Breast epithelium (tissue), 4 donors: ENCODE data around the gene BST1. TPM values are rescaled to one million over a fixed set of nuclear protein-coding genes. Genes with fewer than 3 reads are reported as not detected.

ENCODE experiments used
- DNase-seq, 2 donors: peaks; one replicate each; pipeline ENCODE4 v3.0.0-alpha.2; 2019; ENCODE audit warnings: low spot score in 2 of 2
- H3K27ac ChIP-seq, 2 donors: fragments of 200-600 bp; sonication (generic) in 1 of 2; one replicate each; pipeline ENCODE4 v1.5.1; 2016 to 2019; ENCODE audit warnings: mild to moderate bottlenecking in 1 of 2
- H3K27me3 ChIP-seq, 2 donors: fragments of 200-600 bp; sonication (generic) in 1 of 2; one replicate each; pipeline versions ENCODE4 v1.5.1 to v1.6.0; 2017 to 2019; ENCODE audit warnings: control low read depth in 1 of 2, mild to moderate bottlenecking in 1 of 2
- H3K36me3 ChIP-seq: fragments of 200-600 bp; one replicate; pipeline ENCODE4 v1.5.1; 2019
- H3K4me1 ChIP-seq, 2 donors: fragments of 200-600 bp; sonication (generic); one replicate each; pipeline ENCODE4 v1.5.1; 2016 to 2019; ENCODE audit warnings: control low read depth in 1 of 2
- H3K4me3 ChIP-seq, 3 donors: fragments of 200-600 bp; sonication (generic); 1 replicate in 2 of 3; 2 replicates in 1 of 3; pipeline ENCODE4 v1.5.1; 2016 to 2019; ENCODE audit warnings: mild to moderate bottlenecking in 3 of 3, moderate library complexity in 2 of 3
- H3K9me3 ChIP-seq, 2 donors: fragments of 200-600 bp; sonication (generic) in 1 of 2; one replicate each; pipeline ENCODE4 v1.5.1; 2016 to 2019; ENCODE audit warnings: control low read depth in 1 of 2
- POLR2A ChIP-seq: fragments of 450-650 bp; IDR thresholded peaks from one replicate; pipeline ENCODE4 v1.6.1; 2016; ENCODE audit warnings: antibody characterized with exemption, mild to moderate bottlenecking, moderate library complexity
- POLR2AphosphoS5 ChIP-seq, 3 donors: sonication (generic); formaldehyde crosslinking; IDR thresholded peaks; one replicate each; pipeline ENCODE4 v1.6.1; 2017; ENCODE audit warnings: antibody characterized with exemption in 3 of 3
- intact Hi-C: fragments of 100-400 bp; cut with DNase I; formaldehyde crosslinking; loops from one replicate; pipeline ENCODE4 v1.15.1; 2023; ENCODE audit warnings: low total_unique reads
- total RNA-seq, 3 donors: library from RNA; depleted of rRNA; stranded (reverse); fragments of >200 nt; gene quantifications; one replicate each; pipeline ENCODE4 v1.1.0, GENCODE V29; 2016
- TF ChIP-seq, protein P1 (sequence below), 3 donors: fragments of 450-650 bp; IDR thresholded peaks; one replicate each; pipeline ENCODE4 v1.5.1; 2016 to 2017; ENCODE audit warnings: antibody characterized with exemption in 3 of 3, mild to moderate bottlenecking in 3 of 3, moderate library complexity in 3 of 3

Gene BST1, protein sequence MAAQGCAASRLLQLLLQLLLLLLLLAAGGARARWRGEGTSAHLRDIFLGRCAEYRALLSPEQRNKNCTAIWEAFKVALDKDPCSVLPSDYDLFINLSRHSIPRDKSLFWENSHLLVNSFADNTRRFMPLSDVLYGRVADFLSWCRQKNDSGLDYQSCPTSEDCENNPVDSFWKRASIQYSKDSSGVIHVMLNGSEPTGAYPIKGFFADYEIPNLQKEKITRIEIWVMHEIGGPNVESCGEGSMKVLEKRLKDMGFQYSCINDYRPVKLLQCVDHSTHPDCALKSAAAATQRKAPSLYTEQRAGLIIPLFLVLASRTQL
- 10 to 100 TPM in 1 of 3 donors, 1 to 10 TPM in 2; 6.4 to 16.6 (median 7.5) TPM for total RNA-seq

DNA sequence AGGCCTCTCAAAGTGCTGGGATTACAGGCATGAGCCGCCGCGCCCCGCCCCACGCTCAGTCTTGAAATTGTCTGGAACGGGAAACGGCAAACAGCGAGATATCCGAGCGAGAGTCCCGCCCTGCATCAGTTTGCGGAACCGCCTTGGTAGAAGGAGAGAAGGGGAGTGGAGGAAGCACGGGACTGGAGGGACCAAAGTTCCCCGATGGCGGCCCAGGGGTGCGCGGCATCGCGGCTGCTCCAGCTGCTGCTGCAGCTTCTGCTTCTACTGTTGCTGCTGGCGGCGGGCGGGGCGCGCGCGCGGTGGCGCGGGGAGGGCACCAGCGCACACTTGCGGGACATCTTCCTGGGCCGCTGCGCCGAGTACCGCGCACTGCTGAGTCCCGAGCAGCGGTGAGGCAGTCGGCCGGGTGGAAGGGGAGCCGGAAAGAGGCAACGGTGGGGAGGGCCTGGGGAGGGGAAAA lies at the start of gene BST1:
Gene BST1, plus strand, starts transcription at position 125 of the 463 bp plus-strand sequence. Its CDS starts 80 bp downstream, at position 205.
- peak within 1 kb of the TSS; percentile 49 to 81 (median 56) for H3K4me3 ChIP-seq
- no peaks in the 10 kb centered on the region for H3K9me3 ChIP-seq
- no peaks in the 10 kb centered on the region for H3K36me3 ChIP-seq
- peak in 1 of 2 donors; percentile 56 for DNase-seq
- TF ChIP-seq POLR2AphosphoS5 (IDR thresholded peaks at IDR 0.05): no peak
- TF ChIP-seq POLR2A: no peak
- TF ChIP-seq, protein P1, sequence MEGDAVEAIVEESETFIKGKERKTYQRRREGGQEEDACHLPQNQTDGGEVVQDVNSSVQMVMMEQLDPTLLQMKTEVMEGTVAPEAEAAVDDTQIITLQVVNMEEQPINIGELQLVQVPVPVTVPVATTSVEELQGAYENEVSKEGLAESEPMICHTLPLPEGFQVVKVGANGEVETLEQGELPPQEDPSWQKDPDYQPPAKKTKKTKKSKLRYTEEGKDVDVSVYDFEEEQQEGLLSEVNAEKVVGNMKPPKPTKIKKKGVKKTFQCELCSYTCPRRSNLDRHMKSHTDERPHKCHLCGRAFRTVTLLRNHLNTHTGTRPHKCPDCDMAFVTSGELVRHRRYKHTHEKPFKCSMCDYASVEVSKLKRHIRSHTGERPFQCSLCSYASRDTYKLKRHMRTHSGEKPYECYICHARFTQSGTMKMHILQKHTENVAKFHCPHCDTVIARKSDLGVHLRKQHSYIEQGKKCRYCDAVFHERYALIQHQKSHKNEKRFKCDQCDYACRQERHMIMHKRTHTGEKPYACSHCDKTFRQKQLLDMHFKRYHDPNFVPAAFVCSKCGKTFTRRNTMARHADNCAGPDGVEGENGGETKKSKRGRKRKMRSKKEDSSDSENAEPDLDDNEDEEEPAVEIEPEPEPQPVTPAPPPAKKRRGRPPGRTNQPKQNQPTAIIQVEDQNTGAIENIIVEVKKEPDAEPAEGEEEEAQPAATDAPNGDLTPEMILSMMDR (IDR thresholded peaks at IDR 0.05): no peak
- intact Hi-C loops: no loop called here
- peak within 1 kb of the TSS in 1 of 2 donors; percentile 72 for H3K27ac ChIP-seq
- no peaks in the 10 kb centered on the region for H3K4me1 ChIP-seq
- no peaks in the 10 kb centered on the region for H3K27me3 ChIP-seq

- peak overlapping the region; percentile 76 to 94 (median 84) for H3K4me3 ChIP-seq
- H3K27me3 ChIP-seq: no peaks in the 10 kb centered on the region
- intact Hi-C loops: no loop called here
- H3K36me3 ChIP-seq: no peaks in the 10 kb centered on the region
- H3K4me1 ChIP-seq: peaks cover 6 to 8% of the 10 kb centered on the region in 2 donors
- H3K9me3 ChIP-seq: no peaks in the 10 kb centered on the region
- no peak for TF ChIP-seq POLR2AphosphoS5 (IDR thresholded peaks at IDR 0.05)
- no peak for TF ChIP-seq POLR2A
- TF ChIP-seq, protein P1 (IDR thresholded peaks at IDR 0.05): no peak
- H3K27ac ChIP-seq: peak overlapping the region; percentile 98 to 100
- no peak for DNase-seq
Measured at GRCh38 chr4:15653420-15653819, 49.4 kb upstream of the BST1 start.

GRCh38 chr4:15653864-15654592 lies 48.8 kb upstream of the BST1 start:
- TF ChIP-seq POLR2A: no peak
- no peak for TF ChIP-seq POLR2AphosphoS5 (IDR thresholded peaks at IDR 0.05)
- TF ChIP-seq, protein P1 (IDR thresholded peaks at IDR 0.05): no peak
- peak overlapping the region; percentile 76 to 94 (median 84) for H3K4me3 ChIP-seq
- H3K9me3 ChIP-seq: no peaks in the 10 kb centered on the region
- peaks cover 6 to 8% of the 10 kb centered on the region in 2 donors for H3K4me1 ChIP-seq
- peak overlapping the region; percentile 98 to 100 for H3K27ac ChIP-seq
- H3K36me3 ChIP-seq: no peaks in the 10 kb centered on the region
- intact Hi-C loops: no loop called here
- no peaks in the 10 kb centered on the region for H3K27me3 ChIP-seq
- DNase-seq: no peak

- peaks cover 6 to 8% of the 10 kb centered on the region in 2 donors for H3K4me1 ChIP-seq
- no peaks in the 10 kb centered on the region for H3K27me3 ChIP-seq
- peak overlapping the region; percentile 98 to 100 for H3K27ac ChIP-seq
- peak; percentile 21 to 54 for DNase-seq
- H3K9me3 ChIP-seq: no peaks in the 10 kb centered on the region
- no peaks in the 10 kb centered on the region for H3K36me3 ChIP-seq
- H3K4me3 ChIP-seq: peak overlapping the region; percentile 76 to 94 (median 84)
- intact Hi-C loops: no loop called here
- TF ChIP-seq POLR2AphosphoS5 (IDR thresholded peaks at IDR 0.05) (no peak), POLR2A (no peak)
- TF ChIP-seq, protein P1 (IDR thresholded peaks at IDR 0.05): no peak
Measured at GRCh38 chr4:15654593-15655222, 48.2 kb upstream of the BST1 start.
